Measurements from ENCODE around the gene DNM3.

Gene DNM3

DNA sequence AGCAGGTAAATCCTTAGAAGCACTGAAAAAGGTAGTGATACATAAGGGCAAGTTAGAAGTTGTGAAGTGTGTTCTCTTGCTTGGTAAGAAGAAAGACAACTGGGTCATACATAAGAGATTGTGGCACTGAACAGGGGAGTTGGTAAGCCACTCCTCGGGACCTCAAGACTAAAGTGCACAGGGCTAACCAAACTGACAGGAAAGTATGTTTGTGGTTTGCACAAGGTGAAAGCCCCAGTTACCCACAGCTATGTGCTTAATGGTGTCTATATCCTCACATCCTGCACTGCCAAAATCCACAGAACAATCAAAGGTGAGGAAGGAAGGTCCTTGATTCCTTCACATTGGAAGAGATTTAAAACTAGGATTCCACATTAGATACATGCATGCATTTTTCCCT lies 276.5 kb downstream of the DNM3 start:
- TF ChIP-seq CTCF (IDR thresholded peaks at IDR 0.05; ENCODE audit: unreplicated experiment in 3 of 3) = no peak
- no peak overlapping the region for H3K4me3 Mint-ChIP-seq
- peaks cover 6% of the 10 kb centered on the region for H3K9me3 Mint-ChIP-seq
- peaks cover 46% of the 10 kb centered on the region for H3K4me1 Mint-ChIP-seq
- no peaks in the 10 kb centered on the region for H3K27me3 Mint-ChIP-seq (ENCODE audit: low read depth)
- peaks cover 11% of the 10 kb centered on the region for H3K36me3 Mint-ChIP-seq (ENCODE audit: low read depth)
- H3K27ac Mint-ChIP-seq = no peak overlapping the region

DNA sequence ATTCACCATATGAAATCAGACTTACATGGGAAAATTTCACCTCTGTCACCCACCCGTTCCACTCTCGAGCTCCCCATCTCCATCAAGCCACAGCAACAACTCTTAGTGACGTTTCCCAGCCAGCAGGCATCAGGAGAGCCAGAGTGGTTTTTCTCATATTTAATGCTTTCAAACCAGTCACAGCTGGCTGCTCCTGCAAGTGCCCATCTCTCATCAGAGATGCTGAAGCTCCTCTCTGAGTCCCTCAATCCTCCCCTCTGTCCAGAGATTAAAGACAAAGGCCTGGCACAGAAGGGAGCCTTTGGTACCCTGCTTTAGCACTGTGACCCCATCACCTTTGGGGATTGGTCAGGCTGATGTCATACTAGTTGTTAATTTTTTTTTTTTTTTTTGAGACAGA lies 277.3 kb downstream of the DNM3 start:
- Mint-ChIP-seq H3K36me3 (ENCODE audit: low read depth) (peaks cover 11% of the 10 kb centered on the region), H3K4me3 (no peak overlapping the region), H3K27ac (peak overlapping the region in 1 of 3 experiments; percentile 44), H3K27me3 (ENCODE audit: low read depth) (no peaks in the 10 kb centered on the region), H3K9me3 (peaks cover 6% of the 10 kb centered on the region), H3K4me1 (peaks cover 41% of the 10 kb centered on the region)
- TF ChIP-seq CTCF (IDR thresholded peaks at IDR 0.05; ENCODE audit: unreplicated experiment in 3 of 3) = no peak

- no peak for TF ChIP-seq CTCF (IDR thresholded peaks at IDR 0.05; ENCODE audit: unreplicated experiment in 3 of 3)
- H3K27ac Mint-ChIP-seq = peak overlapping the region in 2 of 3 experiments; percentile 37 to 73
- no peaks in the 10 kb centered on the region for H3K27me3 Mint-ChIP-seq (ENCODE audit: low read depth)
- H3K4me1 Mint-ChIP-seq = peaks cover 38% of the 10 kb centered on the region
- H3K9me3 Mint-ChIP-seq = peaks cover 6% of the 10 kb centered on the region
- H3K36me3 Mint-ChIP-seq (ENCODE audit: low read depth) = peaks cover 11% of the 10 kb centered on the region
- no peak overlapping the region for H3K4me3 Mint-ChIP-seq
Observed at GRCh38 chr1:172119184-172119583, 277.9 kb downstream of the DNM3 start.

DNA sequence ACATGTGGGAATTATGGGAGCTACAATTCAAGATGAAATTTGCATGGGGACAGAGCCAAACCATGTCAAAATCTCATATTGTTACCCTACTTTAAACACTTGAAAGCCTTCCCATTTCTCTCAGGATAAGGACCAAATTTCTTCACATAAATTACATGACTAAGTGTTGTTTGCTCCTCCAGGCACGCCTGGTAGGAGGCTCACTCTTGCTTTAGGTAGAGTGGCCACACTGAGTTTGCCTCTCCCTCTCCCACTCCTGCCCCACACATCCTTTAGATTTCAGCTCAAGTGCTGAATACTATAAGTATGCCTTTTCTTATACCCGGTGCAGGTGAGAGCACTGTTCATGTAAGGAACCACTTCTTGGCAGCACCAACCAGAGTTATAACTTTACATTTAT lies 279.1 kb downstream of the DNM3 start:
- no peak for TF ChIP-seq CTCF (IDR thresholded peaks at IDR 0.05; ENCODE audit: unreplicated experiment in 3 of 3)
- H3K27ac Mint-ChIP-seq = peak overlapping the region; percentile 58 to 74 (median 73)
- peaks cover 6% of the 10 kb centered on the region for H3K9me3 Mint-ChIP-seq
- peaks cover 11% of the 10 kb centered on the region for H3K36me3 Mint-ChIP-seq (ENCODE audit: low read depth)
- H3K27me3 Mint-ChIP-seq (ENCODE audit: low read depth) = no peaks in the 10 kb centered on the region
- peaks cover 41% of the 10 kb centered on the region for H3K4me1 Mint-ChIP-seq
- H3K4me3 Mint-ChIP-seq = no peak overlapping the region

DNA sequence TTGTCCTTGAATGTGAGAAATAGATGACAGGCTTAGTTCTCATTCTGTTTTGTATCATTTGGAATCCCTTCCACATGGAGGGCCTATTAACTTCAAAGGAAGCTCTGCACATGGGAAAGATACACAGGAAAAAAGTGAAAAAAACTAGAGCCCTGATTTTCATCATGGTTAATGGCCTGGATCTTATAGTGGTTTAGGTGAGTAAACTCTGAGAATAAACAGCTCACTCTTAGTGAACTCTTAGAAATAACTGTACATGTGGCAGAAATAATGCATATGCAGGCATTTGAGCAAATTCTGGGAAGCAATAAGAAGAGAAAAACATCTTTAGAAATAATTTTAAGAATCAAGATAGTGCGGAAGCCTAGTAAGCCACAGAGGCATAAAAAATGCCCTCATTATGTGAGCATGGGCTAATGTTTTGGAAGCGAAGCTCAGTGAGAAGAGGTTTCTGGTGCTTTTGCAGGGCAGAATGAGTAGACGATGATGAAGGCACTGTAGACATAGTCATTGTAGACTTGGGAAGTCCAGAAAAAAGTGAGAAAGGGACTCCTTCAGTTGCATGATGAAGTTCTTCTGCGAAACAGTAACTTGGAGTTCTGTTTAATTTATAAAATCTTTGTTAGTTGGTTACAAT lies 279.9 kb downstream of the DNM3 start:
- Mint-ChIP-seq H3K4me3 (no peak overlapping the region), H3K27ac (peak overlapping the region; percentile 40 to 73 (median 58)), H3K27me3 (ENCODE audit: low read depth) (no peaks in the 10 kb centered on the region), H3K9me3 (peaks cover 6% of the 10 kb centered on the region), H3K4me1 (peaks cover 42% of the 10 kb centered on the region), H3K36me3 (ENCODE audit: low read depth) (peaks cover 11% of the 10 kb centered on the region)
- no peak for TF ChIP-seq CTCF (IDR thresholded peaks at IDR 0.05; ENCODE audit: unreplicated experiment in 3 of 3)

DNA sequence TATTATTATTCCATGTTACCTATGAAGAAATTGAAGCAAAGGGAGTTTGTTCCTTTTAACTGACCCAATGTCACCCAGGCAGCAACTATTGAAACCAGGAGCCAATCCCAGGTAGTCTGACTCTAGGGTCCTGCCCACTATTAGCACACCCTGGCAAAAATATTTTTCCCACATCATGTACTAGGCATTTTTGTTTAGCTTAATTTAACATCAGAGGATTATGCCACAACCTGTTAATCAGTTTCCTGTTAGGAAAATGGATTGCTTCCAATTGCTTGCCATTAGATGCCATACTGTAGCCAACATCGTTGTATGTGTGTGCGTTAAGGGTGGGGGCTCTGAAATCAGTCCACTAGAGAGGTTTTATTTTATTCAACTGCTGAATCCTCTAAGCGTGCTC lies 281.1 kb downstream of the DNM3 start:
- peaks cover 14% of the 10 kb centered on the region for H3K36me3 Mint-ChIP-seq (ENCODE audit: low read depth)
- no peaks in the 10 kb centered on the region for H3K27me3 Mint-ChIP-seq (ENCODE audit: low read depth)
- no peak overlapping the region for H3K4me3 Mint-ChIP-seq
- no peak for TF ChIP-seq CTCF (IDR thresholded peaks at IDR 0.05; ENCODE audit: unreplicated experiment in 3 of 3)
- no peak overlapping the region for H3K27ac Mint-ChIP-seq
- H3K9me3 Mint-ChIP-seq = peaks cover 6% of the 10 kb centered on the region
- H3K4me1 Mint-ChIP-seq = peaks cover 40% of the 10 kb centered on the region
